HG03175 (cell line): ENCODE data around the gene ADGRD1.
"Not testable (repeated sequence)": the region's sequence is repeated elsewhere in the genome, so short reads cannot be mapped to it uniquely, and the experiment has no call there.

Source experiments
- ATAC-seq: cut with Tn5 transposase; IDR thresholded peaks from one replicate; pipeline ENCODE4 v1.9.1; 2021; ENCODE audit warnings: mild to moderate bottlenecking, moderate library complexity; ENCODE audit not compliant: unreplicated experiment

Gene ADGRD1

GRCh38 chr12:130937063-130937462, 16.6 kb upstream of the ADGRD1 start:
- no peak for ATAC-seq

GRCh38 chr12:130937546-130937945, 16.2 kb upstream of the ADGRD1 start:
- ATAC-seq: not testable (repeated sequence)

- ATAC-seq: no peak
Measured at GRCh38 chr12:130938186-130938585, 15.5 kb upstream of the ADGRD1 start.

- no peak for ATAC-seq
Measured at GRCh38 chr12:130944878-130945277, 8.8 kb upstream of the ADGRD1 start.

- no peak for ATAC-seq
Measured at GRCh38 chr12:130945786-130946492, 7.8 kb upstream of the ADGRD1 start.

- ATAC-seq: no peak
Measured at GRCh38 chr12:130947028-130947613, 6.6 kb upstream of the ADGRD1 start.

GRCh38 chr12:130948136-130948535, 5.6 kb upstream of the ADGRD1 start:
- ATAC-seq: no peak

GRCh38 chr12:130948751-130949150, 5.0 kb upstream of the ADGRD1 start:
- no peak for ATAC-seq

GRCh38 chr12:130949806-130950205, 3.9 kb upstream of the ADGRD1 start:
- no peak for ATAC-seq

- no peak for ATAC-seq
Measured at GRCh38 chr12:130951636-130952035, 2.1 kb upstream of the ADGRD1 start.

GRCh38 chr12:130952171-130952954, 1.3 kb upstream of the ADGRD1 start:
- no peak for ATAC-seq

GRCh38 chr12:130954544-130954831, 781 bp downstream of the ADGRD1 start:
- no peak for ATAC-seq

GRCh38 chr12:130955238-130955816, 1.6 kb downstream of the ADGRD1 start:
- no peak for ATAC-seq

GRCh38 chr12:130956009-130956408, 2.3 kb downstream of the ADGRD1 start:
- ATAC-seq: no peak

GRCh38 chr12:130956456-130957303, 3.0 kb downstream of the ADGRD1 start:
- ATAC-seq: no peak

- ATAC-seq: no peak
Measured at GRCh38 chr12:130957304-130957621, 3.6 kb downstream of the ADGRD1 start.

- ATAC-seq: no peak
Measured at GRCh38 chr12:130958557-130959140, 4.9 kb downstream of the ADGRD1 start.

- ATAC-seq: no peak
Measured at GRCh38 chr12:130959632-130960031, 5.9 kb downstream of the ADGRD1 start.

- ATAC-seq: no peak
Measured at GRCh38 chr12:130960058-130960457, 6.4 kb downstream of the ADGRD1 start.

- ATAC-seq: no peak
Measured at GRCh38 chr12:130960787-130961186, 7.1 kb downstream of the ADGRD1 start.
